ENCODE data around the gene CLPTM1L.

DNA sequence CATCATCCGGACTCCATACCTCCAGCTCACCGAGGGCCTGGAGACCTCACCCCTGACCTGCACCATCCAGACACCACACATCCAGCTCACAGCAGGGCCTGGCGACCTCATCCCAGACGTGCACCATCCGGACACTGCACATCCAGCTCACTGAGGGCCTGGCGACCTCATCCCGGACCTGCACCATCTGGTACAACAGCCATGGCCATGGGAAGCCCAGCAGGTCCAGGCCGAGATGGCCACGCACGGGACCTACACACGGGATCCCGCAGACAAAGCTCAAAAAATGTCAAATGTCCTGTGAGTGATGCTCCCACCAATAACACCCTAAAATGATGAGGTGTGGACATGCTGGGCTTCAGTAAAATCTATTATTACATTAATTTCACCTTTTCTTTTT lies 59.8 kb downstream of the CLPTM1L start:
- no peak for TF ChIP-seq GATA2 (IDR thresholded peaks at IDR 0.05; ENCODE audit: low read depth, low read length)
- no peak for TF ChIP-seq GATA3 (IDR thresholded peaks at IDR 0.05; ENCODE audit: low read depth, low read length)

Measured in SH-SY5Y (cell line).